C4-2B (cell line): ENCODE measurements around the gene HMG20A.
"Not testable (repeated sequence)": the region's sequence is repeated elsewhere in the genome, so short reads cannot be mapped to it uniquely, and the experiment has no call there.

ENCODE experiments used
- H3K27ac ChIP-seq: fragments of 450-650 bp; 2 replicates; pipeline ENCODE4 v1.5.1; 2017
- ZFX ChIP-seq: fragments of 450-650 bp; IDR thresholded peaks from 2 replicates; pipeline ENCODE4 v1.6.1; 2017
- TF ChIP-seq, protein P1 (sequence below): fragments of 450-650 bp; conservative IDR thresholded peaks from 2 replicates; pipeline ENCODE4 v1.5.1; 2017; ENCODE audit warnings: mild to moderate bottlenecking

The HMG20A gene

DNA sequence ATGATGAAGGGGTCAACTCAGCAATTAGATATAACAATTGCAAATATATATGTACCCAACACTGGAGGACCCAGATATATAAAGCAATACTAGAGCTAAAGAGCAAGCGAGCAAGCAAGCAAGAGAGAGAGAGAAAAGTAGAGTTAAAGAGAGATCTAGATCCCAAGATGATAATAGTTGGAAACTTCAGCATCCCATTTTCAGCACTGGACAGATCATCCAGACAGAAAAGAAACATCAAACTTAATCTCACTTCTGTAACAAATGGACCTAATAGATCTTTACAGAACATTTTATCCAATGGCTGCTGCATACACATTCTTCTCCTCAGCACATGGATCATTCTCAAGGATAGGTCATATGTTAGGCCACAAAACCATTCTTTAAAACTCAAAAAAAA, 24.0 kb upstream of the HMG20A start:
- no peak overlapping the region for H3K27ac ChIP-seq
- no peak for TF ChIP-seq ZFX
- TF ChIP-seq, protein P1, sequence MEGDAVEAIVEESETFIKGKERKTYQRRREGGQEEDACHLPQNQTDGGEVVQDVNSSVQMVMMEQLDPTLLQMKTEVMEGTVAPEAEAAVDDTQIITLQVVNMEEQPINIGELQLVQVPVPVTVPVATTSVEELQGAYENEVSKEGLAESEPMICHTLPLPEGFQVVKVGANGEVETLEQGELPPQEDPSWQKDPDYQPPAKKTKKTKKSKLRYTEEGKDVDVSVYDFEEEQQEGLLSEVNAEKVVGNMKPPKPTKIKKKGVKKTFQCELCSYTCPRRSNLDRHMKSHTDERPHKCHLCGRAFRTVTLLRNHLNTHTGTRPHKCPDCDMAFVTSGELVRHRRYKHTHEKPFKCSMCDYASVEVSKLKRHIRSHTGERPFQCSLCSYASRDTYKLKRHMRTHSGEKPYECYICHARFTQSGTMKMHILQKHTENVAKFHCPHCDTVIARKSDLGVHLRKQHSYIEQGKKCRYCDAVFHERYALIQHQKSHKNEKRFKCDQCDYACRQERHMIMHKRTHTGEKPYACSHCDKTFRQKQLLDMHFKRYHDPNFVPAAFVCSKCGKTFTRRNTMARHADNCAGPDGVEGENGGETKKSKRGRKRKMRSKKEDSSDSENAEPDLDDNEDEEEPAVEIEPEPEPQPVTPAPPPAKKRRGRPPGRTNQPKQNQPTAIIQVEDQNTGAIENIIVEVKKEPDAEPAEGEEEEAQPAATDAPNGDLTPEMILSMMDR, result no peak

- no peak overlapping the region for H3K27ac ChIP-seq
- TF ChIP-seq ZFX, result no peak
- TF ChIP-seq, protein P1, result no peak
These were observed 21.8 kb upstream of the HMG20A start for GRCh38 chr15:77398927-77399326.

GRCh38 chr15:77400258-77400657, 20.4 kb upstream of the HMG20A start:
- TF ChIP-seq, protein P1, result no peak
- TF ChIP-seq ZFX, result no peak
- no peak overlapping the region for H3K27ac ChIP-seq

- TF ChIP-seq ZFX, result no peak
- TF ChIP-seq, protein P1, result no peak
- H3K27ac ChIP-seq, result no peak overlapping the region
These were observed 17.8 kb upstream of the HMG20A start for GRCh38 chr15:77402740-77403379.

- not testable (repeated sequence) for H3K27ac ChIP-seq
These were observed 14.4 kb upstream of the HMG20A start for GRCh38 chr15:77406173-77406759.

GRCh38 chr15:77406846-77407245, 13.8 kb upstream of the HMG20A start:
- TF ChIP-seq, protein P1, result no peak
- no peak for TF ChIP-seq ZFX
- no peak overlapping the region for H3K27ac ChIP-seq

DNA sequence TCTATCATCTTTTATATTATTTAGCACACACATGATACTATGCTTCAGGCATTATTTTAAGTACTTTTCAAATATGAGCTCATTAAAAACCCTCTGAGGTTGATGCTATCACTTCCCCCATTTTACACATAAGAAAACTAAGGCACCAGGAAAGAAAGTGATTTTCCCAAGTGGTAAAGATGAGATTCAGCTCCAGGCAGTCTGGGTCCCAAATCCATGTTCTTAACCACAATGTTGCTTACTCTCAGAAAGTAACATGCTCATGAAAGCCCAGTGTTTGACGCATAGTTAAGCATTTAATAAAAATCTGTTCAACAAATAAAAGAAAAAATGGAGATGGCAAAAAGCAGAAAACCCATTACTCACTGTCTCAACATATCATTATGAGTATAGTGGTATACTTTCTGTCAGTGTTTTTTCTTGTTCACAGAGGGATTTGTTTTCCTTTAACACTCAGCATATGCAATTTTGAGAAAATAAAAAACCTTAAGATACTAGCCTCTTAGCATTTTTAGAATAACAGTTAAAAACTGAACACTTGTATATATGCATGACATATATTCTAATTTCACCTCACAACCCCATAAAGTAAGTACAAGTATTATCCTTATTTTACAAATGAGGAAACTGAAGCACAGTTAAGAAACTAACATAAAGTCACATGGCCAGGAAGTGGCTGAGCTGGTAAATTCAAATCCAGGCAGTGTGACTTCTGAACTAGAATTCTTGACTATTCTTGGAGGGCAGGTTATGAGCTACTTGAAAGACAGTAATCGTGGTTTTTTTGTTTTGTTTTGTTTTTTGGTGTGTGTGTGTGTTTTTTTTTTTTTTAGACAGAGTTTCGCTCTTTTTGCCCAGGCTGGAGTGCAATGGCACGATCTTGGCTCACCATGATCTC, 11.2 kb upstream of the HMG20A start:
- no peak overlapping the region for H3K27ac ChIP-seq

DNA sequence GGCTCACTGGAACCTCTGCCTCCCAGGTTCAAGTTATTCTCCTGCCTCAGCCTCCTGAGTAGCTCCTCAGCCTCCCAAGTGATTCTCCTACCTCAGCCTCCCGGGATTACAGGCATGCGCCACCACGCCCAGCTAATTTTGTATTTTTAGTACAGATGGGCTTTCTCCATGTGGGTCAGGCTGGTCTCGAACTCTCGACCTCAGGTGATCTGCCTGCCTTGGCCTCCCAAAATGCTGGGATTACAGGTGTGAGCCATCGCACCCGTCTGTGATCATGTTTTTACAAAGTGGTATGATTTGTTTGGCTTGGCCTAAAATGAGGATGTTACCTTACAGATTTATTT, 10.6 kb upstream of the HMG20A start:
- H3K27ac ChIP-seq, result not testable (repeated sequence)

More for the DNA sequence above, 11.2 kb upstream of the HMG20A start:
- TF ChIP-seq, protein P1, result no peak
